Stomach (tissue), 4 donors: ENCODE results near the gene MZB1.

Experiments
- EP300 ChIP-seq: sonication (generic); formaldehyde crosslinking; IDR thresholded peaks from one replicate; pipeline ENCODE4 v1.6.1; 2017; ENCODE audit warnings: antibody characterized with exemption
- POLR2A ChIP-seq, 4 donors: fragments of 450-650 bp; IDR thresholded peaks; one replicate each; pipeline ENCODE4 v1.6.1; 2016; ENCODE audit warnings: antibody characterized with exemption in 4 of 4, control low read depth in 2 of 4, mild to moderate bottlenecking in 1 of 4, moderate library complexity in 1 of 4
- POLR2AphosphoS5 ChIP-seq, 3 donors: sonication (generic); formaldehyde crosslinking; IDR thresholded peaks; one replicate each; pipeline ENCODE4 v1.6.1; 2016; ENCODE audit warnings: antibody characterized with exemption in 3 of 3
- TF ChIP-seq, protein P1 (sequence below), 7 experiments: fragments of 450-650 bp in 4 of 7; fragments of 200-600 bp in 3 of 7; sonication (generic) in 3 of 7; IDR thresholded peaks; one replicate each; pipeline ENCODE4 v1.5.1; 2016 to 2019; ENCODE audit warnings: antibody characterized with exemption in 7 of 7, control low read depth in 2 of 7, mild to moderate bottlenecking in 1 of 7

DNA sequence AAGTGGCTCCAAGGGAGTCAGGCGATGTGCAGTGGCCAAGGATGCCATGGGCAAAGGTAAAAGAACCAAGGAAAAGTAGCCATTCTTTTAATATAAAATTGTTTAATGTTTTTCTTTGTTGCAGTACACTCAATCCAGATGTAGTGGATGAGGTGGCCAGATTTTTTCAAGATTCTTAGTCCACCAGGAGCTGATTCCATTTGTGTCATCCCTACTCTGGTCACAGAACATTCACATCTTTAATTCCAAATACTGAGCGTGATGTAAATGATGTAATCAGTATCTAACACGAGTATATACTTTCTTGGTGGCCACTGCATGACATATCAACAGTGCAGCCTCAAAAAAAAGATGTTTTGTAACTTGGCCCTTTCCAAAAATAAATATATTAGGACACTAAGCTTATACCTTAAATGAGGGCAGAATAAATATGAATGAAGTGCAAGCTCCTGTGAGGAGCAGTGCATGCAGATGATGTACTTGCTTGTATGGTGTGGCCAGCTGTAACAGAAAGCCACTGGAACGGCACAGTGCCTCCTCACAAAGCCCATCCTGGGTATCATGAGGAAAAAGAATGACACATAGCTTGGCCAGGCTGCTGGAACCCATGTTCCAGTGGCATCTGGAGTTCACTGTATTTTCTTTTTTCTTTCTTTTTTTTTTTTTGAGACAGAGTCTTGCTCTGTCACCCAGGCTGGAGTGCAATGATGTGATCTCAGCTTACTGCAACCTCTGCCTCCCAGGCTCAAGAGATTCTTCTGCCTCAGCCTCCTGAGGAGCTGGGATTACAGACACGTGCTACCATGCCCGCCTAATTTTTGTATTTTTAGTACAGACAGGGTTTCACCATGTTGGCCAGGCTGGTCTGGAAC, 20.6 kb upstream of the MZB1 start:
- TF ChIP-seq, protein P1, sequence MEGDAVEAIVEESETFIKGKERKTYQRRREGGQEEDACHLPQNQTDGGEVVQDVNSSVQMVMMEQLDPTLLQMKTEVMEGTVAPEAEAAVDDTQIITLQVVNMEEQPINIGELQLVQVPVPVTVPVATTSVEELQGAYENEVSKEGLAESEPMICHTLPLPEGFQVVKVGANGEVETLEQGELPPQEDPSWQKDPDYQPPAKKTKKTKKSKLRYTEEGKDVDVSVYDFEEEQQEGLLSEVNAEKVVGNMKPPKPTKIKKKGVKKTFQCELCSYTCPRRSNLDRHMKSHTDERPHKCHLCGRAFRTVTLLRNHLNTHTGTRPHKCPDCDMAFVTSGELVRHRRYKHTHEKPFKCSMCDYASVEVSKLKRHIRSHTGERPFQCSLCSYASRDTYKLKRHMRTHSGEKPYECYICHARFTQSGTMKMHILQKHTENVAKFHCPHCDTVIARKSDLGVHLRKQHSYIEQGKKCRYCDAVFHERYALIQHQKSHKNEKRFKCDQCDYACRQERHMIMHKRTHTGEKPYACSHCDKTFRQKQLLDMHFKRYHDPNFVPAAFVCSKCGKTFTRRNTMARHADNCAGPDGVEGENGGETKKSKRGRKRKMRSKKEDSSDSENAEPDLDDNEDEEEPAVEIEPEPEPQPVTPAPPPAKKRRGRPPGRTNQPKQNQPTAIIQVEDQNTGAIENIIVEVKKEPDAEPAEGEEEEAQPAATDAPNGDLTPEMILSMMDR (IDR thresholded peaks at IDR 0.05): no peak
- no peak for TF ChIP-seq EP300
- no peak for TF ChIP-seq POLR2AphosphoS5 (IDR thresholded peaks at IDR 0.05)
- no peak for TF ChIP-seq POLR2A (IDR thresholded peaks at IDR 0.05)
